Measurements from ENCODE around the gene SNED1.

The SNED1 gene

GRCh38 chr2:241105641-241106040 lies 107.2 kb downstream of the SNED1 start:
- H3K4me1 Mint-ChIP-seq: peaks cover 50% of the 10 kb centered on the region
- H3K27ac Mint-ChIP-seq: no peak overlapping the region
- peaks cover 38% of the 10 kb centered on the region for H3K36me3 Mint-ChIP-seq
- no peak overlapping the region for H3K4me3 Mint-ChIP-seq
- ATAC-seq: no peak
- no peaks in the 10 kb centered on the region for H3K27me3 Mint-ChIP-seq
- H3K9me3 Mint-ChIP-seq: peaks cover 2% of the 10 kb centered on the region

GRCh38 chr2:241107031-241107783 lies 108.8 kb downstream of the SNED1 start:
- Mint-ChIP-seq H3K27me3 (no peaks in the 10 kb centered on the region), H3K4me1 (peaks cover 53% of the 10 kb centered on the region), H3K36me3 (peaks cover 44% of the 10 kb centered on the region), H3K27ac (peak overlapping the region; percentile 91), H3K4me3 (no peak overlapping the region), H3K9me3 (peaks cover 2% of the 10 kb centered on the region)
- no peak for ATAC-seq

- Mint-ChIP-seq H3K4me3 (peak overlapping the region; percentile 71), H3K27ac (peak overlapping the region; percentile 91), H3K27me3 (no peaks in the 10 kb centered on the region), H3K36me3 (peaks cover 51% of the 10 kb centered on the region), H3K4me1 (peaks cover 55% of the 10 kb centered on the region), H3K9me3 (peaks cover 2% of the 10 kb centered on the region)
- no peak for ATAC-seq
Observed at GRCh38 chr2:241108271-241109209, 110.1 kb downstream of the SNED1 start.

- Mint-ChIP-seq H3K36me3 (peaks cover 56% of the 10 kb centered on the region), H3K27ac (peak overlapping the region; percentile 91), H3K4me1 (peaks cover 55% of the 10 kb centered on the region), H3K9me3 (peaks cover 2% of the 10 kb centered on the region), H3K27me3 (no peaks in the 10 kb centered on the region), H3K4me3 (peak overlapping the region; percentile 71)
- ATAC-seq: no peak
Observed at GRCh38 chr2:241109210-241110088, 111.0 kb downstream of the SNED1 start.

- no peaks in the 10 kb centered on the region for H3K27me3 Mint-ChIP-seq
- peaks cover 61% of the 10 kb centered on the region for H3K36me3 Mint-ChIP-seq
- peaks cover 2% of the 10 kb centered on the region for H3K9me3 Mint-ChIP-seq
- H3K27ac Mint-ChIP-seq: peak overlapping the region; percentile 91
- ATAC-seq: peak; percentile 2
- H3K4me1 Mint-ChIP-seq: peaks cover 60% of the 10 kb centered on the region
- H3K4me3 Mint-ChIP-seq: peak overlapping the region; percentile 71
Observed at GRCh38 chr2:241110089-241110606, 111.7 kb downstream of the SNED1 start.

- Mint-ChIP-seq H3K36me3 (peaks cover 64% of the 10 kb centered on the region), H3K27me3 (no peaks in the 10 kb centered on the region), H3K4me3 (peak overlapping the region; percentile 71), H3K4me1 (peaks cover 66% of the 10 kb centered on the region), H3K27ac (peak overlapping the region; percentile 91), H3K9me3 (peaks cover 2% of the 10 kb centered on the region)
- peak; percentile 89 for ATAC-seq
Observed at GRCh38 chr2:241110607-241111439, 112.4 kb downstream of the SNED1 start.

- peaks cover 2% of the 10 kb centered on the region for H3K9me3 Mint-ChIP-seq
- H3K36me3 Mint-ChIP-seq: peaks cover 68% of the 10 kb centered on the region
- no peaks in the 10 kb centered on the region for H3K27me3 Mint-ChIP-seq
- peaks cover 67% of the 10 kb centered on the region for H3K4me1 Mint-ChIP-seq
- peak; percentile 86 for ATAC-seq
- peak overlapping the region; percentile 91 for H3K27ac Mint-ChIP-seq
- H3K4me3 Mint-ChIP-seq: peak overlapping the region; percentile 71
Observed at GRCh38 chr2:241111440-241111805, 113.0 kb downstream of the SNED1 start.

GRCh38 chr2:241112046-241112445 lies 113.6 kb downstream of the SNED1 start:
- Mint-ChIP-seq H3K36me3 (peaks cover 68% of the 10 kb centered on the region), H3K4me3 (peak overlapping the region; percentile 71), H3K27ac (peak overlapping the region; percentile 91), H3K4me1 (peaks cover 70% of the 10 kb centered on the region), H3K9me3 (peaks cover 2% of the 10 kb centered on the region), H3K27me3 (no peaks in the 10 kb centered on the region)
- no peak for ATAC-seq

GRCh38 chr2:241112592-241112991 lies 114.2 kb downstream of the SNED1 start:
- no peaks in the 10 kb centered on the region for H3K27me3 Mint-ChIP-seq
- no peak for ATAC-seq
- peaks cover 72% of the 10 kb centered on the region for H3K4me1 Mint-ChIP-seq
- H3K27ac Mint-ChIP-seq: peak overlapping the region; percentile 91
- peaks cover 68% of the 10 kb centered on the region for H3K36me3 Mint-ChIP-seq
- peaks cover 2% of the 10 kb centered on the region for H3K9me3 Mint-ChIP-seq
- peak overlapping the region; percentile 71 for H3K4me3 Mint-ChIP-seq

- Mint-ChIP-seq H3K9me3 (no peaks in the 10 kb centered on the region), H3K27ac (peak overlapping the region; percentile 50), H3K4me1 (peaks cover 61% of the 10 kb centered on the region), H3K36me3 (peaks cover 64% of the 10 kb centered on the region), H3K27me3 (no peaks in the 10 kb centered on the region), H3K4me3 (no peak overlapping the region)
- ATAC-seq: no peak
Observed at GRCh38 chr2:241114836-241115235, 116.4 kb downstream of the SNED1 start.

GRCh38 chr2:241115361-241115760 lies 116.9 kb downstream of the SNED1 start:
- Mint-ChIP-seq H3K27me3 (no peaks in the 10 kb centered on the region), H3K27ac (peak overlapping the region; percentile 50), H3K9me3 (no peaks in the 10 kb centered on the region), H3K4me1 (peaks cover 56% of the 10 kb centered on the region), H3K36me3 (peaks cover 70% of the 10 kb centered on the region), H3K4me3 (no peak overlapping the region)
- ATAC-seq: no peak

GRCh38 chr2:241116606-241117560 lies 118.5 kb downstream of the SNED1 start:
- peak overlapping the region; percentile 3 for H3K27ac Mint-ChIP-seq
- peaks cover 82% of the 10 kb centered on the region for H3K36me3 Mint-ChIP-seq
- H3K4me3 Mint-ChIP-seq: no peak overlapping the region
- peaks cover 40% of the 10 kb centered on the region for H3K4me1 Mint-ChIP-seq
- peaks cover 4% of the 10 kb centered on the region for H3K9me3 Mint-ChIP-seq
- H3K27me3 Mint-ChIP-seq: no peaks in the 10 kb centered on the region
- no peak for ATAC-seq

All from stimulated activated memory B cell treated with anti-CD40 and anti-IgM and Interleukin-4, amounts not matched to agents 10 μg/mL and 1 μg/mL and 100 μg/mL, for 72 hours (primary cell).